RWPE1 (cell line): ENCODE measurements around the gene REEP5.
"Not testable (repeated sequence)": the region's sequence is repeated elsewhere in the genome, so short reads cannot be mapped to it uniquely, and the experiment has no call there.

Source experiments
- CTCF ChIA-PET: fragments of 350-600 bp; sonication (Branson Sonifier 250); formaldehyde crosslinking; extraction: SDS; loops from one replicate; lab custom pipeline; 2021; lab: Yijun Ruan, JAX
- POLR2A ChIA-PET: fragments of 400-600 bp; formaldehyde crosslinking; extraction: SDS; loops from one replicate; lab custom pipeline; 2020; ENCODE audit warnings: antibody characterized with exemption; ENCODE audit not compliant: low non-redundant PET; lab: Yijun Ruan, JAX
- DNase-seq: peaks from one replicate; pipeline ENCODE4 v3.0.0; 2012; ENCODE audit warnings: low spot score
- H3K27ac ChIP-seq: fragments of 450-650 bp; 2 replicates; pipeline ENCODE4 v1.5.1; 2017
- CTCF ChIP-seq: fragments of 450-650 bp; conservative IDR thresholded peaks from 2 replicates; pipeline ENCODE4 v1.5.1; 2017; ENCODE audit warnings: low read depth, mild to moderate bottlenecking

The REEP5 gene

GRCh38 chr5:112915831-112916230 lies 6.2 kb downstream of the REEP5 start:
- no peak overlapping the region for H3K27ac ChIP-seq
- CTCF ChIA-PET: interaction anchor here (0.7 kb wide), 1 partner anchor 23 kb away, joined by 4 read pairs; no protein-coding TSS in a partner anchor
- no peak for DNase-seq
- no peak for TF ChIP-seq CTCF
- POLR2A ChIA-PET: no interaction called here

DNA sequence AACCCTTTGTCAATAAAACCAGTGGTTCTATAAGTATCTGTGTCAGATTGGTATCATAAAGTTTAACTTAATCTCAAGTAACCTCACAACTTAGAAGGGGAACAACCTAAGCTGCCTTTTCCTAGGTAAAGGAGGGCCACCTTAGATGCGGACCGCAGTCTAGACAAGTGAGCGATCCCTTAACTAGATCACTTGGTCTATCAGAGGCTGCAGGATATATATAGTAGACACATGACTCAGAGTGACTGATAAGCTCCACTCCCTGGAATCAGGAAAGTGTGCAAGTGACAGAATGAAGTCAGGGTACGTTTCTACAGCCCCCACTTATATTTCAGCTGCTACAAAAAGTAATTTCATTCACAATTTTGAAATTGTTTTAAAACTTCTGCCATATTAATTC lies 7.4 kb downstream of the REEP5 start:
- no peak for DNase-seq
- no peak overlapping the region for H3K27ac ChIP-seq
- TF ChIP-seq CTCF: no peak
- ChIA-PET CTCF (interaction anchor here (0.9 kb wide), 1 partner anchor 11 kb away, joined by 4 read pairs; no protein-coding TSS in a partner anchor), POLR2A (no interaction called here)

DNA sequence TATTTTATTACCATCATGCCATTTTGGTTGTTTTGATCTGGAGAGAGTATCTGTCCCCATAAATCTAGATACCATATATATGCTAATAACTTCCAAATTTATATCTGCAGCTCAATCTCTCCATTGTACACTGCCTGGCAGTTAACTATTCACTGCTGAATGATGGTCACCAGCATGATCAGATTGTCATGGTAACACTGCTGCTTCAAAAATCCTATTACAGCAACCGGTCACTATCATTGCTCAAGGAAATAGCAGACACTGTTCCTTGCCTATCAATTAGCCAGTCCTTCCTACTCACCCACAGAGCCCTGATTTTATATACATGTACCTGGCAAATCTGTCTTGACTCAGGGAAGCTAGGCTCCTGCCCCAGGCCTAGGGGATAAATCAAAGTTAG lies 11.5 kb downstream of the REEP5 start:
- POLR2A ChIA-PET: no interaction called here
- CTCF ChIA-PET: no interaction called here
- no peak for TF ChIP-seq CTCF

DNA sequence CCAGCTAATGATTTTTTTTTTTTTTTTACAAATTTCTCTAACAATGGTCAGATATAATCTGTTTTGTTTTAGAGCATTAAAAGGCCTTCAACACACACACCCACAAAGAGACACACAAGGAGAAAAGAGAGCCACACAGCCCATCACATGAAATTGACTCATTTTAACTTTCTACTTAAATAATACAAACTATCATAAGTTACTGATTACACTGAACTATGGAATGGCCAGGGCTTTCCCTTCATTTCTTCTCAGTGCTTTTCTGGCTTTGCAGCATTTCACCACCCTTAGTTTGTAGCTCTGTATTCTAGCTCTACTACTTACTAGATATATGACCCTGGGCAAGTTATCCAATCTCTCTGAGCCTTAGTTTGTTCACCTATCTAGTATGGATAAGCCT lies 13.2 kb downstream of the REEP5 start:
- DNase-seq: no peak
- ChIA-PET POLR2A (no interaction called here), CTCF (no interaction called here)
- no peak overlapping the region for H3K27ac ChIP-seq
- no peak for TF ChIP-seq CTCF

More for the DNA sequence above, 11.5 kb downstream of the REEP5 start:
- no peak for DNase-seq
- H3K27ac ChIP-seq: no peak overlapping the region

- no peak for TF ChIP-seq CTCF
- POLR2A ChIA-PET: no interaction called here
- DNase-seq: no peak
- CTCF ChIA-PET: interaction anchor here (0.6 kb wide), 1 partner anchor 1061 kb away, joined by 5 read pairs; no protein-coding TSS in a partner anchor
- H3K27ac ChIP-seq: no peak overlapping the region
These were observed 14.8 kb downstream of the REEP5 start for GRCh38 chr5:112907166-112907631.

GRCh38 chr5:112906637-112907036 lies 15.4 kb downstream of the REEP5 start:
- H3K27ac ChIP-seq: no peak overlapping the region
- ChIA-PET POLR2A (no interaction called here), CTCF (no interaction called here)
- DNase-seq: no peak
- TF ChIP-seq CTCF: no peak

- DNase-seq, POLR2A ChIA-PET, CTCF ChIA-PET, H3K27ac ChIP-seq: not testable (repeated sequence)
These were observed 17.0 kb downstream of the REEP5 start for GRCh38 chr5:112904996-112905395.
